CD4-positive, alpha-beta memory T cell (primary cell): ENCODE measurements around the gene TBX21. TPM values are rescaled to one million over a fixed set of nuclear protein-coding genes. Genes with fewer than 3 reads are reported as not detected.

Source experiments
- CTCF ChIA-PET: fragments of 350-600 bp; sonication (Branson Sonifier 250); formaldehyde crosslinking; loops from one replicate; lab custom pipeline; 2021; ENCODE audit warnings: inconsistent platforms; ENCODE audit not compliant: partially characterized antibody; lab: Charles Lee
- POLR2A ChIA-PET: fragments of 350-600 bp; sonication (Branson Sonifier 250); formaldehyde crosslinking; loops from one replicate; lab custom pipeline; 2021; ENCODE audit not compliant: partially characterized antibody; lab: Charles Lee
- DNase-seq, 5 donors: peaks; one replicate each; pipeline versions ENCODE4 v3.0.0 to v3.0.0-alpha.2; 2020 to 2022; ENCODE audit warnings: mixed read lengths in 1 of 5
- H3K27ac ChIP-seq: one replicate; pipeline ENCODE4 v1.7.0; 2013; ENCODE audit warnings: low read depth, low read length
- H3K27me3 ChIP-seq: 2 replicates; pipeline ENCODE4 v1.7.0; 2013; ENCODE audit warnings: mild to moderate bottlenecking, low read length, moderate library complexity; ENCODE audit not compliant: insufficient read depth
- H3K36me3 ChIP-seq: 2 replicates; pipeline ENCODE4 v1.7.0; 2013; ENCODE audit warnings: mild to moderate bottlenecking, low read length, moderate library complexity; ENCODE audit not compliant: insufficient read depth
- H3K4me1 ChIP-seq: 2 replicates; pipeline ENCODE4 v1.7.0; 2013; ENCODE audit warnings: mild to moderate bottlenecking, low read length, moderate library complexity; ENCODE audit not compliant: insufficient read depth
- H3K4me3 ChIP-seq, 2 donors: one replicate each; pipeline ENCODE4 v1.7.0; 2013; ENCODE audit warnings: low read length in 2 of 2, mild to moderate bottlenecking in 1 of 2
- H3K9me3 ChIP-seq, 2 donors: one replicate each; pipeline ENCODE4 v1.7.0; 2013; ENCODE audit warnings: low read length in 2 of 2, control low read depth in 1 of 2; ENCODE audit not compliant: control insufficient read depth in 1 of 2
- H3K27ac Mint-ChIP-seq, 7 donors: one replicate each; pipeline ENCODE4 v1.8.0; 2020 to 2021; ENCODE audit warnings: mixed read lengths in 7 of 7, mild to moderate bottlenecking in 6 of 7, inconsistent platforms in 3 of 7, moderate library complexity in 3 of 7
- H3K27me3 Mint-ChIP-seq, 2 donors: one replicate each; pipeline ENCODE4 v1.8.0; 2020 to 2021; ENCODE audit warnings: mixed read lengths in 2 of 2
- H3K36me3 Mint-ChIP-seq, 2 donors: one replicate each; pipeline ENCODE4 v1.8.0; 2020 to 2021; ENCODE audit warnings: mixed read lengths in 2 of 2, inconsistent platforms in 1 of 2, mild to moderate bottlenecking in 1 of 2
- H3K4me1 Mint-ChIP-seq, 4 donors: one replicate each; pipeline ENCODE4 v1.8.0; 2020 to 2021; ENCODE audit warnings: mixed read lengths in 4 of 4, mild to moderate bottlenecking in 1 of 4
- H3K4me3 Mint-ChIP-seq, 8 donors: one replicate each; pipeline ENCODE4 v1.8.0; 2020 to 2021; ENCODE audit warnings: mixed read lengths in 8 of 8, mild to moderate bottlenecking in 7 of 8, moderate library complexity in 6 of 8, inconsistent platforms in 3 of 8
- H3K9me3 Mint-ChIP-seq, 8 donors: one replicate each; pipeline ENCODE4 v1.8.0; 2020 to 2021; ENCODE audit warnings: mixed read lengths in 8 of 8, mild to moderate bottlenecking in 5 of 8, inconsistent platforms in 3 of 8, moderate library complexity in 1 of 8
- intact Hi-C: fragments of 100-400 bp; cut with micrococcal nuclease; formaldehyde crosslinking; loops from one replicate; pipeline ENCODE4 v1.15.1; 2023
- polyA plus RNA-seq, 2 donors: library from polyadenylated mRNA; unstranded; fragments of 300-500 nt; fragmentation: Illumina TruSeq; gene quantifications; one replicate each; pipeline ENCODE4 v1.2.3, GENCODE V29; 2021
- total RNA-seq, 2 experiments: library from RNA; stranded (reverse); gene quantifications; one replicate each; pipeline ENCODE4 v1.2.3, GENCODE V29; 2021

TBX21 gene
- total and polyA plus RNA-seq, 4 experiments from 2014 or later = 6.8 to 17.9 (median 13.6) TPM

- Mint-ChIP-seq H3K4me3 (no peak overlapping the region), H3K36me3 (peaks cover 0 to 30% of the 10 kb centered on the region in 2 donors), H3K27me3 (no peaks in the 10 kb centered on the region), H3K9me3 (no peaks in the 10 kb centered on the region), H3K4me1 (peaks cover 14 to 27% (median 21%) of the 10 kb centered on the region in 4 donors), H3K27ac (peak overlapping the region in 5 of 7 donors; percentile 4 to 78 (median 36))
- H3K27ac ChIP-seq = no peak overlapping the region
- DNase-seq = no peak
- H3K4me1 ChIP-seq = peaks cover 31% of the 10 kb centered on the region
- H3K27me3 ChIP-seq = no peaks in the 10 kb centered on the region
- POLR2A ChIA-PET = interaction anchor here (1.1 kb wide), 1 partner anchor 12 kb away, joined by 4 read pairs; the partner anchor contains the start of gene TBX21
- CTCF ChIA-PET = interaction anchor here (1.0 to 8.4 kb wide), 3 partner anchors 11 to 56 kb away, joined by 3 to 92 read pairs (median 6); partner anchors contain the start of gene TBX21
- no peak overlapping the region for H3K4me3 ChIP-seq
- no peaks in the 10 kb centered on the region for H3K9me3 ChIP-seq
- H3K36me3 ChIP-seq = peaks cover 9% of the 10 kb centered on the region
- intact Hi-C loops = no loop called here
Measured at GRCh38 chr17:47744168-47745036, 11.4 kb downstream of the TBX21 start.

- Mint-ChIP-seq H3K4me3 (no peak overlapping the region), H3K4me1 (peaks cover 14 to 27% (median 21%) of the 10 kb centered on the region in 4 donors), H3K27ac (peak overlapping the region in 2 of 7 donors; percentile 18 to 34), H3K27me3 (no peaks in the 10 kb centered on the region), H3K9me3 (no peaks in the 10 kb centered on the region), H3K36me3 (peaks cover 0 to 30% of the 10 kb centered on the region in 2 donors)
- H3K9me3 ChIP-seq = no peaks in the 10 kb centered on the region
- ChIA-PET CTCF (interaction anchor here (1.0 to 8.4 kb wide), 3 partner anchors 12 to 56 kb away, joined by 3 to 92 read pairs (median 11); partner anchors contain the start of gene TBX21), POLR2A (no interaction called here)
- peaks cover 31% of the 10 kb centered on the region for H3K4me1 ChIP-seq
- H3K27me3 ChIP-seq = no peaks in the 10 kb centered on the region
- H3K36me3 ChIP-seq = peaks cover 9% of the 10 kb centered on the region
- no peak overlapping the region for H3K4me3 ChIP-seq
- no peak for DNase-seq
- intact Hi-C loops = no loop called here
- no peak overlapping the region for H3K27ac ChIP-seq
Measured at GRCh38 chr17:47745037-47745380, 12.0 kb downstream of the TBX21 start.

- Histone ChIP-seq H3K36me3 (peaks cover under 1% of the 10 kb centered on the region), H3K4me3 (no peak overlapping the region), H3K9me3 (no peaks in the 10 kb centered on the region), H3K27ac (no peak overlapping the region), H3K27me3 (no peaks in the 10 kb centered on the region), H3K4me1 (no peaks in the 10 kb centered on the region)
- no peak for DNase-seq
- Mint-ChIP-seq H3K36me3 (peaks cover 0 to 3% of the 10 kb centered on the region in 2 donors), H3K4me3 (no peak overlapping the region), H3K4me1 (peaks cover 0 to 3% (median 0%) of the 10 kb centered on the region in 4 donors), H3K27ac (peak overlapping the region in 1 of 7 donors; percentile 15), H3K27me3 (peaks cover 0 to 5% of the 10 kb centered on the region in 2 donors), H3K9me3 (peaks cover 0 to 2% (median 0%) of the 10 kb centered on the region in 8 donors)
- CTCF ChIA-PET = no interaction called here
- POLR2A ChIA-PET = no interaction called here
- intact Hi-C loops = no loop called here
Measured at GRCh38 chr17:47751471-47751870, 18.4 kb downstream of the TBX21 start.

GRCh38 chr17:47757386-47757785 is 24.4 kb downstream of the TBX21 start:
- no peak overlapping the region for H3K27ac ChIP-seq
- H3K4me1 ChIP-seq = no peaks in the 10 kb centered on the region
- ChIA-PET CTCF (no interaction called here), POLR2A (no interaction called here)
- Mint-ChIP-seq H3K27ac (no peak overlapping the region), H3K4me3 (no peak overlapping the region), H3K36me3 (peaks cover 5 to 8% of the 10 kb centered on the region in 2 donors), H3K4me1 (peaks cover 0 to 3% (median 0%) of the 10 kb centered on the region in 4 donors), H3K27me3 (peaks cover 0 to 5% of the 10 kb centered on the region in 2 donors), H3K9me3 (peaks cover 0 to 30% (median 12%) of the 10 kb centered on the region in 8 donors)
- intact Hi-C loops = no loop called here
- no peaks in the 10 kb centered on the region for H3K36me3 ChIP-seq
- H3K9me3 ChIP-seq = no peaks in the 10 kb centered on the region
- DNase-seq = no peak
- H3K27me3 ChIP-seq = no peaks in the 10 kb centered on the region
- H3K4me3 ChIP-seq = no peak overlapping the region

- H3K27ac Mint-ChIP-seq = no peak overlapping the region
- POLR2A ChIA-PET = no interaction called here
- H3K4me3 Mint-ChIP-seq = no peak overlapping the region
- peaks cover 7 to 16% (median 14%) of the 10 kb centered on the region in 4 donors for H3K4me1 Mint-ChIP-seq
- Histone ChIP-seq H3K36me3 (no peaks in the 10 kb centered on the region), H3K4me3 (no peak overlapping the region), H3K27ac (no peak overlapping the region), H3K4me1 (peaks cover 8% of the 10 kb centered on the region), H3K9me3 (no peaks in the 10 kb centered on the region), H3K27me3 (no peaks in the 10 kb centered on the region)
- intact Hi-C loops = no loop called here
- no peaks in the 10 kb centered on the region for H3K27me3 Mint-ChIP-seq
- peaks cover 0 to 29% (median 13%) of the 10 kb centered on the region in 8 donors for H3K9me3 Mint-ChIP-seq
- DNase-seq = no peak
- CTCF ChIA-PET = no interaction called here
- peaks cover 5 to 8% of the 10 kb centered on the region in 2 donors for H3K36me3 Mint-ChIP-seq
Measured at GRCh38 chr17:47760409-47761140, 27.5 kb downstream of the TBX21 start.

GRCh38 chr17:47762728-47763127 is 29.7 kb downstream of the TBX21 start:
- Histone ChIP-seq H3K36me3 (no peaks in the 10 kb centered on the region), H3K27ac (no peak overlapping the region), H3K4me3 (no peak overlapping the region), H3K4me1 (peaks cover 8% of the 10 kb centered on the region), H3K9me3 (no peaks in the 10 kb centered on the region), H3K27me3 (no peaks in the 10 kb centered on the region)
- POLR2A ChIA-PET = interaction anchor here (1.9 kb wide), 1 partner anchor 30 kb away, joined by 8 read pairs; the partner anchor contains the start of gene TBX21
- peak overlapping the region in 1 of 8 donors; percentile 20 for H3K4me3 Mint-ChIP-seq
- DNase-seq = peak in 4 of 5 donors; percentile 34 to 43 (median 38)
- H3K27ac Mint-ChIP-seq = peak overlapping the region in 2 of 7 donors; percentile 29 to 69
- CTCF ChIA-PET = interaction anchor here (0.9 to 1.0 kb wide), 2 partner anchors 12 to 30 kb away, joined by 3 read pairs; partner anchors contain the start of gene TBX21
- peaks cover 0 to 26% (median 13%) of the 10 kb centered on the region in 8 donors for H3K9me3 Mint-ChIP-seq
- intact Hi-C loops = no loop called here
- H3K4me1 Mint-ChIP-seq = peaks cover 7 to 16% (median 14%) of the 10 kb centered on the region in 4 donors
- H3K27me3 Mint-ChIP-seq = no peaks in the 10 kb centered on the region
- H3K36me3 Mint-ChIP-seq = peaks cover 5% of the 10 kb centered on the region in 2 donors
